ENCODE results near the gene CKMT1B.
"Not testable (repeated sequence)": the region's sequence is repeated elsewhere in the genome, so short reads cannot be mapped to it uniquely, and the experiment has no call there.

- not testable (repeated sequence) for TF ChIP-seq CTCF (IDR thresholded peaks at IDR 0.05; ENCODE audit: low read length); EZH2 (IDR thresholded peaks at IDR 0.05; ENCODE audit: borderline replicate concordance, low read length)
These were observed 30.0 kb upstream of the CKMT1B start for GRCh38 chr15:43563793-43564192.

Data from OCI-LY1 (cell line).